K562 (cell line): ENCODE results near the gene CBFA2T3. TPM values are rescaled to one million over a fixed set of nuclear protein-coding genes. Genes with fewer than 3 reads are reported as not detected.

ENCODE experiments used
- ATAC-seq: fragments of 200-7000 bp; cut with Tn5 transposase; 3 replicates; pipeline ENCODE4 v1.9.1; 2020; ENCODE audit warnings: moderate library complexity
- BruUV-seq: library from RNA; stranded (reverse); fragments of 400-500 nt; replicated peaks from 2 replicates; lab custom pipeline; 2021; lab: Mats Ljungman, UMichigan
- CTCF ChIA-PET: fragments of 300-600 bp; formaldehyde crosslinking; extraction: SDS; loops from one replicate; lab custom pipeline; 2021; ENCODE audit warnings: low intra/inter-chr PET ratio; lab: Yijun Ruan, JAX
- POLR2A ChIA-PET: fragments of 300-600, 350-650 bp; sonication (Branson Sonifier 250); formaldehyde crosslinking; extraction: SDS; loops from one replicate; lab custom pipeline; 2021; ENCODE audit warnings: antibody characterized with exemption, inconsistent platforms; lab: Yijun Ruan, JAX
- DNase-seq, 4 experiments: peaks; one replicate each; pipeline versions ENCODE4 v3.0.0 to v3.0.0-alpha.2; 2011 to 2018; ENCODE audit warnings: low spot score in 3 of 4, mixed read lengths in 3 of 4; ENCODE audit errors: extremely low read depth in 1 of 4
- FAIRE-seq: peaks from 2 replicates; lab custom pipeline; 2011; peaks lifted over from hg19 to GRCh38; lab: Jason Lieb, UNC
- H2AFZ ChIP-seq: 2 replicates; pipeline ENCODE4 v1.6.0; 2011; ENCODE audit warnings: low read depth, low read length, control low read depth, inconsistent platforms
- H3K27ac ChIP-seq: fragments of 200-600 bp; 3 replicates; pipeline ENCODE4 v1.8.0; 2011; ENCODE audit warnings: low read depth, mild to moderate bottlenecking, control low read depth, inconsistent platforms, low read length, moderate library complexity, mixed read lengths; ENCODE audit errors: extremely low read depth
- H3K27me3 ChIP-seq, 2 experiments: fragments of 300-600 bp in 1 of 2; 2 replicates in 1 of 2; 3 replicates in 1 of 2; pipeline versions ENCODE4 v1.6.0 to v1.8.0; 2011; ENCODE audit warnings: inconsistent platforms in 2 of 2, low read length in 2 of 2, mild to moderate bottlenecking in 1 of 2, mixed read lengths in 1 of 2, moderate library complexity in 1 of 2; ENCODE audit not compliant: control insufficient read depth in 2 of 2, insufficient read depth in 2 of 2
- H3K36me3 ChIP-seq: fragments of 300-600 bp; 3 replicates; pipeline ENCODE4 v1.8.0; 2011; ENCODE audit warnings: mild to moderate bottlenecking, low read length, inconsistent platforms; ENCODE audit not compliant: control insufficient read depth, insufficient read depth
- H3K4me1 ChIP-seq, 2 experiments: fragments of 200-600 bp in 1 of 2; replicated peaks in 1 of 2; 2 replicates in 1 of 2; 3 replicates in 1 of 2; pipeline versions ENCODE4 v1.5.1 to v1.8.0; 2011; ENCODE audit warnings: inconsistent platforms in 2 of 2, low read length in 2 of 2, mild to moderate bottlenecking in 1 of 2, mixed read lengths in 1 of 2, moderate library complexity in 1 of 2; ENCODE audit not compliant: control insufficient read depth in 2 of 2, insufficient read depth in 2 of 2
- H3K4me2 ChIP-seq: 2 replicates; pipeline ENCODE4 v1.6.1; 2011; ENCODE audit warnings: low read length, control low read depth, inconsistent platforms, mixed read lengths; ENCODE audit not compliant: insufficient read depth
- H3K4me3 ChIP-seq: fragments of 200-600 bp; sonication (generic), shearing (Covaris generic); 2 replicates; pipeline ENCODE4 v1.5.1; 2016; ENCODE audit warnings: control low read depth, inconsistent platforms
- H3K79me2 ChIP-seq: fragments of 200-600 bp; 3 replicates; pipeline ENCODE4 v1.8.0; 2011; ENCODE audit warnings: low read length, inconsistent platforms; ENCODE audit not compliant: control insufficient read depth, insufficient read depth
- H3K9ac ChIP-seq, 2 experiments: 2 replicates each; pipeline versions ENCODE4 v1.6.0 to v1.6.1; 2011; ENCODE audit warnings: low read depth in 2 of 2, low read length in 2 of 2, control low read depth in 1 of 2, inconsistent platforms in 1 of 2, mild to moderate bottlenecking in 1 of 2, mixed read lengths in 1 of 2; ENCODE audit not compliant: insufficient read depth in 1 of 2
- H3K9me1 ChIP-seq: one replicate; pipeline ENCODE4 v1.6.0; 2011; ENCODE audit warnings: inconsistent platforms, mild to moderate bottlenecking, low read length, moderate library complexity; ENCODE audit not compliant: control insufficient read depth, insufficient read depth
- H3K9me3 ChIP-seq: replicated peaks from 2 replicates; pipeline ENCODE4 v1.5.1; 2011; ENCODE audit warnings: low read depth, low read length, inconsistent platforms; ENCODE audit not compliant: control insufficient read depth, insufficient read depth
- H4K20me1 ChIP-seq: replicated peaks from 2 replicates; pipeline ENCODE4 v1.6.1; 2011; ENCODE audit warnings: low read length, inconsistent platforms, mixed read lengths; ENCODE audit not compliant: control insufficient read depth, insufficient read depth
- ATF1 ChIP-seq, 2 experiments: fragments of 450-650 bp in 1 of 2; IDR thresholded peaks; 2 replicates each; pipeline ENCODE4 v1.6.1; 2016; ENCODE audit warnings: missing compliant biosample characterization in 1 of 2, missing genetic modification characterization in 1 of 2
- CHD2 ChIP-seq: IDR thresholded peaks from 2 replicates; pipeline ENCODE4 v1.6.1; 2011; ENCODE audit warnings: low read depth, low read length
- HDGF ChIP-seq: fragments of 450-650 bp; IDR thresholded peaks from 2 replicates; pipeline ENCODE4 v1.6.1; 2016
- NR0B1 ChIP-seq: fragments of 450-650 bp; IDR thresholded peaks from one replicate; pipeline ENCODE4 v1.6.1; 2018; ENCODE audit warnings: mild to moderate bottlenecking, moderate library complexity; ENCODE audit not compliant: partially characterized antibody
- PHF8 ChIP-seq: fragments of 200-600 bp; sonication (generic); IDR thresholded peaks from 2 replicates; pipeline ENCODE4 v1.6.1; 2012; ENCODE audit warnings: mixed run types, mild to moderate bottlenecking, inconsistent platforms, low read length, moderate library complexity, borderline replicate concordance
- POLR2G ChIP-seq: fragments of 200-400 bp; formaldehyde crosslinking; IDR thresholded peaks from 2 replicates; pipeline ENCODE4 v1.6.1; 2017; ENCODE audit warnings: low read depth, mild to moderate bottlenecking, antibody characterized with exemption, low read length, moderate library complexity
- SNIP1 ChIP-seq: fragments of 450-650 bp; IDR thresholded peaks from 2 replicates; pipeline ENCODE4 v1.7.1; 2017; ENCODE audit warnings: low read depth, mild to moderate bottlenecking
- THAP12 ChIP-seq: fragments of 250-450 bp; sonication (Bioruptor Pico); IDR thresholded peaks from 2 replicates; pipeline ENCODE4 v1.9.0; 2021; ENCODE audit warnings: mild to moderate bottlenecking, inconsistent platforms
- ZBTB11 ChIP-seq, 3 experiments: fragments of 200-800 bp in 1 of 3; fragments of 250-450 bp in 1 of 3; fragments of 450-650 bp in 1 of 3; sonication (Bioruptor Pico) in 1 of 3; sonication (Bioruptor generic) in 1 of 3; formaldehyde crosslinking in 1 of 3; IDR thresholded peaks; 2 replicates each; pipeline versions ENCODE4 v1.6.1 to v1.8.0; 2016 to 2022; ENCODE audit warnings: mild to moderate bottlenecking in 2 of 3, missing genetic modification characterization in 2 of 3, missing compliant biosample characterization in 1 of 3, moderate library complexity in 1 of 3
- ZNF77 ChIP-seq: fragments of 250-450 bp; sonication (Bioruptor Pico); IDR thresholded peaks from 2 replicates; pipeline ENCODE4 v1.5.0; 2020
- WGBS: fragments of 100-300 bp; shearing (Covaris generic); methylation state at CpG from one replicate; pipeline ENCODE4 v1.1.6; 2016; ENCODE audit warnings: low coverage, mixed read lengths; ENCODE audit not compliant: insufficient coverage; ENCODE audit errors: missing lambda C conversion rate; 5-methylcytosine and 5-hydroxymethylcytosine counted together
- in situ Hi-C: fragments of 300-500 bp; cut with MboI; formaldehyde crosslinking; loops from 4 replicates; pipeline ENCODE4 v1.15.0; 2018; ENCODE audit warnings: inconsistent platforms, mixed read lengths
- intact Hi-C: fragments of 100-400 bp; cut with micrococcal nuclease; formaldehyde crosslinking; loops from 2 replicates; pipeline ENCODE4 v1.14.2; 2022
- polyA plus RNA-seq, 8 experiments: library from polyadenylated mRNA; depleted of rRNA in 4 of 8; stranded (reverse) in 5 of 8; unstranded in 3 of 8; fragments of >200 nt; fragmentation: Nextera tagmentation in 2 of 8; fragmentation: Illumina TruSeq in 1 of 8; extraction: Ambion mirVana in 2 of 8; extraction: Trizol in 1 of 8; gene quantifications; 2 replicates each; pipeline versions ENCODE4 v1.2.1 to v1.2.3, GENCODE V29; 2011 to 2014; ENCODE audit warnings: inconsistent platforms in 1 of 8, missing spikeins in 1 of 8
- total RNA-seq, 7 experiments: library from RNA; depleted of rRNA in 6 of 7; stranded (reverse); fragments of >200 nt in 6 of 7; fragmentation: Illumina TruSeq in 2 of 7; extraction: Trizol in 2 of 7; gene quantifications; 2 replicates each; pipeline versions ENCODE4 v1.2.1 to v1.2.3, GENCODE V29; 2011 to 2021; ENCODE audit warnings: low replicate concordance in 1 of 7

The CBFA2T3 gene
- total and polyA plus RNA-seq, 9 of the 15 experiments (the other 6 are each of a cell fraction or from before 2014, with no cell fraction given): 2.3 to 145 (median 6.7) TPM

GRCh38 chr16:88975511-88976061, 1.4 kb downstream of the CBFA2T3 start:
- ATAC-seq: peak; percentile 1; the same call in 1 of the 3 replicates
- H3K4me2 ChIP-seq: peak overlapping the region; percentile 90
- in situ Hi-C loops: no loop called here
- no peaks in the 10 kb centered on the region for H3K27me3 ChIP-seq
- peaks cover 27% of the 10 kb centered on the region; the same call in 1 of the 2 replicates for H4K20me1 ChIP-seq
- ChIA-PET POLR2A (interaction anchor here (0.7 to 1.0 kb wide), 3 partner anchors 14 to 62 kb away, joined by 3 to 5 read pairs (median 4); no protein-coding TSS in a partner anchor), CTCF (no interaction called here)
- H3K9me3 ChIP-seq: no peaks in the 10 kb centered on the region
- peak overlapping the region; percentile 90 to 96 for H3K9ac ChIP-seq
- 1% methylated on average over 20 of the region's 25 CpGs for WGBS
- peak overlapping the region; percentile 98 for H3K27ac ChIP-seq
- peaks cover 54% of the 10 kb centered on the region; the same call in 2 of the 3 replicates for H3K36me3 ChIP-seq
- peaks cover 42 to 92% of the 10 kb centered on the region in 2 experiments for H3K4me1 ChIP-seq
- H3K9me1 ChIP-seq: no peaks in the 10 kb centered on the region
- intact Hi-C loops: loop anchor here (5.0 to 10.0 kb wide), 2 partner anchors 163 to 189 kb away; partner anchors contain the start of gene APRT
- peak overlapping the region; percentile 85 for H3K4me3 ChIP-seq
- H2AFZ ChIP-seq: no peak overlapping the region
- peaks cover 85% of the 10 kb centered on the region for H3K79me2 ChIP-seq
- TSS peak; percentile 25 for BruUV-seq
- FAIRE-seq: peak; percentile 6
- peak in 3 of 4 experiments; percentile 42 to 52 (median 43) for DNase-seq
- TF ChIP-seq NR0B1 (no peak), HDGF (no peak; the same call in 1 of the 2 replicates), POLR2G (peak; percentile 67; the same call in 1 of the 2 replicates), ZNF77 (CRISPR knock-in tag) (0 out of 2 replicates have a peak, but pooled peaks have one; percentile 62), ZBTB11 (CRISPR knock-in tag; IDR thresholded peaks at IDR 0.05) (no peak), SNIP1 (no peak), ATF1 (CRISPR knock-in tag; IDR thresholded peaks at IDR 0.05) (no peak), ATF1 (tag; IDR thresholded peaks at IDR 0.05) (no peak), PHF8 (peak; percentile 13; the same call in 1 of the 2 replicates), THAP12 (no peak), CHD2 (peak; percentile 51; the same call in 1 of the 2 replicates)
